GM18499 (cell line): ENCODE results near the gene SUPV3L1.

Experiments
- ATAC-seq: cut with Tn5 transposase; IDR thresholded peaks from one replicate; pipeline ENCODE4 v1.9.1; 2021; ENCODE audit warnings: moderate number of reproducible peaks; ENCODE audit not compliant: insufficient read depth, unreplicated experiment

The SUPV3L1 gene

DNA sequence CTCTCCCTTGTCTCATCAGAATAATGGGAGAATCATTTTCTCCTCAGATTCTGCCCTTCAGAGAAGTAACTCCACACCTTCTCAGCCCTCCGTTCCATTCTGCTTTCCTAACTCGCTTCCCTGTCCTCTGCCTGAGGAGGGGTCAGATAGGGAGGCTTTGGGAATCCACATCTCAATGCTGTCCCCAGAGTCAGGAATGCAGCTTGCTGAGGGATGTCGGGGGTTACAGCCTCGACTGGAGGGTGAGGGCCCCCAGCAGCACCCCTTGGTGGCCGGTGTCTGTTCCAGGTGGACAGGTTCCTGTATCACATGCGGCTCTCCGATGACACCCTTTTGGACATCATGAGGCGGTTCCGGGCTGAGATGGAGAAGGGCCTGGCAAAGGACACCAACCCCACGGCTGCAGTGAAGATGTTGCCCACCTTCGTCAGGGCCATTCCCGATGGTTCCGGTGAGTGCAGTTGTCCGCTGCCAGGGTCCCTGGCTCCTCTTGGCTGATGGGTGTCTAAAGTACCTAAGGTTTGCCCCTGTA, 47.0 kb downstream of the SUPV3L1 start:
- no peak for ATAC-seq

DNA sequence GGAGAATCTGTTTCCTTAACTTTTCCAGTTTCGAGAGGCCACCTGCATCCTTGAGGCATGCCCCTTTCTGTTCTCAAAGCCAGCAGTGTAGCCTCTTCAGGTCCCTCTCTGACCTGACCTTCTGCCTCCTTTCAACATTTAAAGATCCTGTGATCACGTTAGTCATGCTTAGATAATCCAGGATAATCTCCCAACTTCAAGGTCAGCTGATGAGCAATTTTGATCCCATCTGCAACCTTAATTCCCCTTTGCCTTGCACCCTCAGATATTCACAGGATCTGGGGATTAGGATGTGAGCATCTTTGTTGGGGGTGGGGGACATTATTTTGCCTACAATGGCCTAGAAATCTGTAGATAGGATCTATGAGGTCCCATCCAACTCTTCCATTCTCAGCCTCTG, 48.1 kb downstream of the SUPV3L1 start:
- no peak for ATAC-seq

DNA sequence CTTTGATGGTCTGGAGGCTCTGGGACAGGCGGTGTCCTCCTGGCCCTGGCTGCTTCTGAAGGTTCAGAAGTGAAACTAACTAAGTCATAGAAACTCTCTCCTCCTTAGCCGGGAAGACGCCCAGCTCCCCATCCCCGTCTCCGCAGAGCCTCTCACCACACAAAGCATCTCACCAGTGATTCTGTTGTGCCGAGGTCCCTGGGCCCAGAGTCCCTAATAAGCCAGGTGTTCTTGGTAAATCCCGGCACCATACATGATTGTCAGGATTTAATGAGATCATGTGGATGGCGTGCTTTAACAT, 49.5 kb downstream of the SUPV3L1 start:
- no peak for ATAC-seq

DNA sequence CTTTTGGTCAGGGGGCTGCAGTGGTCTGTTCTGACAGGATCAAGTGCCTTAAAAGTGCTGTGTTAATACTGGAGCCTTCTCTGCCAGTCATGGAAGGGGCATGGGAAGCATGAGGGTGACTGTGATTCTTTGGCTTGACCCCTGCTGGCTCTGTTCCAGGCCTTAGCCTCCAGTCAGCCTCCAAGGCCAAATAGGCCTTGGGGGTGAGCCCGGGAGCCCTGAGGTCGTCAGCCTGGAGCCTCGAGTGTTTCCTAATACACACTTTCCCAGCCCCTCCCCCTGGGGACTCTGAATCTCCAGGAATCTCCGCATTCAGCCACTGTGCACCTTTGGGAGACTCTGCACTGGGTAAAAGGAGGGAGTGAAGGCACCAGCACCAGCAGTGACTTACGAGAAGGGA, 50.1 kb downstream of the SUPV3L1 start:
- ATAC-seq, result no peak

DNA sequence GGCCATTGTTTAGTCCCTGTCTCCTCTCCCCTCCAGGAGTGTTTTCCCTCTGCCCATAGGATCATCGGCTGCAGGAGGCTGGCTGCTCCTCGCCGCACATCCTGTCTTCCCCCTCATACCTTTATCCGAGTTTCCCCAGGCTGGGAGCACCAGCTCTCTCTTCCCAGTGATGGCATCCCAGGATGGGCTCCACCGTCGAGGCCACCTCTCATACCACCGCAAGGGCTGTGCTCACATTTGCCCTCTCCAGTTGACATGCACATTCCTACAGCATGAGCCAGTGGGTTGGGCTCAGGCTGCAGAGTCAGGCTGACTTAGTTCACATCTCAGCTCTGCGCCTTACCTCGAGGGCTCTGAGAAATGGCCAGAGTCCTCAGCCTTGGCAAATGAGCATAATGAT, 52.2 kb downstream of the SUPV3L1 start:
- ATAC-seq, result no peak

DNA sequence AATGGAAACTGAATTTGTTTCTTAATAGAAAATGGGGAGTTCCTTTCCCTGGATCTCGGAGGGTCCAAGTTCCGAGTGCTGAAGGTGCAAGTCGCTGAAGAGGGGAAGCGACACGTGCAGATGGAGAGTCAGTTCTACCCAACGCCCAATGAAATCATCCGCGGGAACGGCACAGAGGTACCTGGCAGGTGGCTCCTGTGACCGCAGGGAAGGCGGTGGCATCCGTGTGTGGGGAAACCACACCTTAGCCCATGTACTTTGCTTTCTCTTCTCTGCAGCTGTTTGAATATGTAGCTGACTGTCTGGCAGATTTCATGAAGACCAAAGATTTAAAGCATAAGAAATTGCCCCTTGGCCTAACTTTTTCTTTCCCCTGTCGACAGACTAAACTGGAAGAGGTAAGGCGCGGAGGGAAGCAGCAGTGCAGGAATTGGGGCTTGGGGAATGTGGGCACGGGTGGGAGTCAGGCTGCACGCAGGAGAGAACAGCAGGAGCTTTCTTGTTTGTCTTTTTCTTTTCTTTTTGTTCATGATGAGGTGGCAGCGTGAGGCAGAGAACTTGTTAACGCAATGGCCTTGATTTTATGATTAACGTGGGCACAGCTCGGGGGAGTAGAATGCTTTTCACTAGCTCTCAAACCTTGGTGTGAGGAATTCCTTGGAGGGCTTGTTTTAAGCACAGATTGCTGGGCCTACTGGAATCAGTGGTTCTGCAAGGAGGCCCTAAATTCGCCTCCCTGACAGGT, 52.9 kb downstream of the SUPV3L1 start:
- ATAC-seq, result no peak

DNA sequence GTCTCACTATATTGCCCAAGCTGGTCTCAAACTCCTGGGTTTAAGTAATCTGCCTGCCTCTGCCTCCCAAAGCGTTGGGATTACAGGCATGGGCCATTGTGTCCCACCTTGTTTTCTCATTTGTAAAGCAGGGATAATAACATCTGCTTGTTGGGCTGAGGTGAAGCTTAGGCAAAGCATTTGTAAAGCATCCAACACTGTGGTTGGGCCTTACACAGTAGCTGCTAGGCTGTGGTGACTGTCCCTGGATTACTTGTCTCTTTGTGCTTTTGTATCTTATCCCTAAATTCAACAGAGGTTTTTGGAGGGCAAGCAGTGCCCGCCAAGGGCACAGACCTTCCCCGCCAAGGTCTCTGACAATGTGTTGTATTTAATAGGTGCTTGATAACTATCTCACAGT, 54.4 kb downstream of the SUPV3L1 start:
- no peak for ATAC-seq

DNA sequence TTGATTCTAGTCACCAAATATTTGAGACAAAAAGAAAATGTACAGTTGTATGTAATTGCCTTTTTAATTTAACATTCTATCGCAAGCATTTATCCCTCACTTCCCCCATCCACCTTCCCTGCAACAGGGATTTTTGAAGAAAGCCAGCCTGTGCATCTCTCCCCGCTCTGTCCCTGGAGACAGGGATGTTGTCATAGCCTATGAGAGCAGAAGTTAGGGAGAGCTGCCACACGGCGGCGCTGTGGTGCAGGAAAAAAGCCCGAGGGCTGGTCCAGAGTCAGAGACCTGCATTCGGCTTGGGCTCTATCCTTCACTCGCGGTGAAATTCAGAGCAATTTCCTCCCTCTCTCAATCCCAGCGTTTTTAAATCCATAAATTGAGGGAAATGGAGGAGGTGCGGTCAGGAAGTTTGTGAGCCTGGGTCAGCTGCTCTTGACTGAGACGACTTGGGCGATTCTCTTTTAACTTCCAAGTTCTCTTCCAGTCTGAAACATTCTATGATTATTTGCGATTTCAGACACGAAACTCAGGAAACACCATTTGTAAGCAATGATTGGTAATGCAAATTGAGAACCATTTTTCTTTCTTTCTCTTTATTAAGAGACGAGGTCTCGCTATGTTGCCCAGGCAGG, 57.6 kb downstream of the SUPV3L1 start:
- ATAC-seq, result peak; percentile 65

DNA sequence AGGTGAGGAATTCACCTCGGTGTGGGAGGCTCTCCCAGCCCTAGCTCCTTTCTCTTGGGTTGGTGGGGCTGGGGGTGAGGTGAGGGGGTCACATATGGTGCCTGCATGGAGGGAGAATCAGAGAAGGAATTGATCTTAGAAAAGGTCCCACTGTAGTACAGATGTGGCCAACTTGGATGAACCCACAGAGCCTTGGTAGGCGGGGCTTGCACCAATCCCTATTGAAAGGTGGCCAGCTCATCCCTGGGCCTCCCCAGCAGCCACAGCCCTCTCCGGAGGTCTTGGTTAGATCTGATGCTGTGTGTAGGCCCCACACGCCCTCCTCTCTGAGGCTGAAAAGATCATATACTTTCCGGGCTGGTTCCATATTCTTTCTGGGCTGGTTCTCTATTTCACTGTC, 59.1 kb downstream of the SUPV3L1 start:
- no peak for ATAC-seq

DNA sequence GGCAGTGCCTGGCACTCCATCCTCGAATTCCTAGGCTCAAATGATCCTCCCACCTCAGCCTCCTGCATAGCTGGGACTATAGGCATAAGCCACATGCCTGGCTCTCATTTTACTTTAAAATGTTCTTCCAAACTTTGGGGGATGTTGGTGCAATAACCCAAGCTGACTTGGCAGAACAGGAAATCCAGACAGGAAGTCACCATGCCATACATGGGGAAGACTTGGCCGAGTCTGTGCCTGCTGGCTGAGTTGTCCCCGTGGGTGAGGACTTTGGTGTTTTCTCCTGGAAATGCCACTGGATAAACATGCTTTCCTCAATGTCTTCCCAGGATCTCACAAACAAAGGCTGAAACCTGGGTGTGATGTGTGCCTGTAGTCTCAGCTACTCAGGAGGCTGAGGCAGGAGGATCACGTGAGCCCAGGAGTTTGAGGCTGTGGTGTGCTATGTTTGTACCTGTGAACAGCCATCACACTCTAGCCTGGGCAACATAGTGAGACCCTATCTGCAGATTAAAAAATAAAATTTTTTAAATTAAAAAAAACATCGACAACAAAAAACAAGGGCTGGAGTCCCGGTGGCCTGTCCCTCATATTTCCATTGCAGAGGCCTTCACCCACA, 59.9 kb downstream of the SUPV3L1 start:
- ATAC-seq, result no peak

DNA sequence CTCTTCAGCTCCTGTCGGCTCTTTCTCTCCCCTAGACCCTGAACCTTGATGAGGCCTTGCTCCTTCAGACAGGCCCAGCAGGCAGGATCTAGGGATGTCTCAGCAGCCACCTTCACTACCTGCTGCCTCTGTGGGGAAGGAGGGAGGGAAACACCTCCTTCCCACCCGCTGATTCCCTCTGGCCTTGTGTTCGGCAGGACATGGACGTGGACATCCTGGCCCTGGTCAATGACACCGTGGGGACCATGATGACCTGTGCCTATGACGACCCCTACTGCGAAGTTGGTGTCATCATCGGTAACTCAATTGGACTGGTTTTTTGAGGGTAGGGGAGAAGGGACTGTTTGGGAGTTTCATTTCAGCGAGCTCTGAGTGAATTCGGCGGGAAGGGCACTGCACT, 60.4 kb downstream of the SUPV3L1 start:
- ATAC-seq, result no peak

DNA sequence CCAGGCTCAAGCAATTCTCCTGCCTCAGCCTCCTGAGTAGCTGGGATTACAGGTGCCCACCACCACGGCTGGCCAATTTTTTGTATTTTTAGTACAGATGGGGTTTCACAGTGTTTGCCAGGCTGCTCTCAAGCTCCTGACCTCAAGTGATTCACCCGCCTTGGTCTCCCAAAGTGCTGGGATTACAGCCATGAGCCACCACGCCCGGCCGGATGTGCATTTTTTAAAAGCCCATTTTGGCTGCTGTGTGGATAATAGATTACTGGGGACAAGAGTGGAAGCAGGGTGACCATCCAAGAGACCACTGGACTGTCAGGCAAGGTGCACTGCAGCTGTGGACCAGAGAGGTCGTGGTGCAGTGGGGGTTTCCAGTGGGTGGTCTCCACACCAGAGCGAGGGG, 61.5 kb downstream of the SUPV3L1 start:
- no peak for ATAC-seq

DNA sequence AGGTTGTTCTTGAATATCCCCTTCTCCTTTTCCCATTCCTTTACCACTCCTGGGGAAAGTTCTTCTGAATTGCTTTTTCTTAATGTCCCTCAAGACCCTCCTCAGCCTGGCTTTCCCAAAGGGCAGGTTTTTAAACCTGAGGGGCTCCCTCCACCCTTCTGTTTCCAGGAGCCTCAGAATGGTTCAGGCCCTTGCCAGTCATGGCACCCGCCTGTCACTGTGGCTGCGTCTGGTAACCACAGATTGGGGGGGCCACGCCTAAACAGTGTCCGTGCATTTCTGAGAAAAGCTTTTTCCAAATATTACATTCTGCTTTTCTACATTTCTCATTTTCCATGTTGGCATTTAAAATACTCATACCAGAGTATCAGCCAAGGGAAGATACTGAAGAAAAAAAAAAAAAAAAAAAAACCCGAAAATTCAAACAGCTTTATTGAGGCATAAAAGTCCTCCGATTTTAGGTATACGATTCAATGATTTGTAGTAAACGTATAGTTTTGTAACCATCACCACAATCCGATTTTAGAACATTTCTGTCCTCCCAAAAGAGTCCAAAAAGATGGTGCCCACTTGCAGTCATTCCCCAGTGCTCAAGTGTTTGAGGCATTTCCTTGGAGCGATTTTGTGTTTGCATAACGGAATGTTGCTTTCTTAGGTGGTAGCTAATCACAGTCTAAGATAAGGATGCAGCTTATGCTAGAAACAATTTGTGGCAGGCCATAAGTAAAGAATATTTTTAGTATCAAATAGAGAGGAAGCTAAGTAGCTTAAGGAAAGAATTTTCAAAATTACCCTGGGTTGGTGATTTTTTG, 62.2 kb downstream of the SUPV3L1 start:
- ATAC-seq, result no peak

DNA sequence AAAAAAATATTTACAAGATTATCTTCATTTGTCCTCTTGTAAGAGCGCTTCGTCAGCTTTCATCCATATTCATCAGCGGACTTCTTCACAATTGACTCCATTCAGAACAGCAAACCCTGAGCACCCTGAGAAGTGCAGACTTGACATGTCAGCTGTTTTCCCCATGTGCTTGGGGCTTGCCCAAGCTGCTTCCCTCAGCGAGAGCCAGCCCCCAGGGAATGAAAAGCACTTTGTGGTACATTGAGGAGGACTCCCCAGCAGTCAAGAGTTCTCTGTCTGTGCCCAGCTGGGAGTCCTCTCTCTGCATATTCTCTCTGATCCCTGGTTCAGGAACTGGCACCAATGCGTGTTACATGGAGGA, 62.8 kb downstream of the SUPV3L1 start:
- no peak for ATAC-seq

DNA sequence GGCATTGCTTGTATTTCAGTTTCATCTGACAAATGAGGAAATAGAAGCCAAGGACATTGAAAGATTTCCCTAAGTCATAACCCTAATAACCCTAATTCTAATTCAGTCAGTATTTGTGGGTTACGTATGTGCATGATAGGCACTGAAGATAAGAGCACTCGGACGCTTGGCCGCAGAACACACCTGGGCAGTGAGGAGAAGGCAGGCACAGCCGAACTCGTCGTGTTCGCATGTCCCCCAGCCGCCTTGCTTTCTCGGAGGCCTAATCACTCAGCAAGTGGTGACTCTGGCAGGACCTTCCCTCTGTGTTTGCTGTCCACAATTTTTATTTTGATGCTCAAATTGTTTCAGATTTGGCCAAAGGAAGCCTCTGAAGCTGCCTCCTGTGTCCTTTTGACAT, 63.8 kb downstream of the SUPV3L1 start:
- no peak for ATAC-seq

DNA sequence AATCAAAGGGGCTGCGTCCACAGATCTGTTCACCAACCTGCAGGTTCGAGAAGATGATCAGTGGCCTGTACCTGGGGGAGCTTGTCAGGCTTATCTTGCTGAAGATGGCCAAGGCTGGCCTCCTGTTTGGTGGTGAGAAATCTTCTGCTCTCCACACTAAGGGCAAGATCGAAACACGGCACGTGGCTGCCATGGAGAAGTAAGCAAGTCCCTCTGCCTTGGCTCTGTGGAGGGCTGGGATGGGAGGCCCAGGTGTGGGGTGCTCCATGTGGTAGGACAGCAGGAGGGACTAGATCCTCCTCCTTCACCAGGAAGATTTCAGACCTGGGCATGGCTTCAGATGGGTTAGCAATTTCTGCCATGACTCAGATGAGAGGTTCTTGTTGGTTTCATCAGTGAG, 66.0 kb downstream of the SUPV3L1 start:
- no peak for ATAC-seq

DNA sequence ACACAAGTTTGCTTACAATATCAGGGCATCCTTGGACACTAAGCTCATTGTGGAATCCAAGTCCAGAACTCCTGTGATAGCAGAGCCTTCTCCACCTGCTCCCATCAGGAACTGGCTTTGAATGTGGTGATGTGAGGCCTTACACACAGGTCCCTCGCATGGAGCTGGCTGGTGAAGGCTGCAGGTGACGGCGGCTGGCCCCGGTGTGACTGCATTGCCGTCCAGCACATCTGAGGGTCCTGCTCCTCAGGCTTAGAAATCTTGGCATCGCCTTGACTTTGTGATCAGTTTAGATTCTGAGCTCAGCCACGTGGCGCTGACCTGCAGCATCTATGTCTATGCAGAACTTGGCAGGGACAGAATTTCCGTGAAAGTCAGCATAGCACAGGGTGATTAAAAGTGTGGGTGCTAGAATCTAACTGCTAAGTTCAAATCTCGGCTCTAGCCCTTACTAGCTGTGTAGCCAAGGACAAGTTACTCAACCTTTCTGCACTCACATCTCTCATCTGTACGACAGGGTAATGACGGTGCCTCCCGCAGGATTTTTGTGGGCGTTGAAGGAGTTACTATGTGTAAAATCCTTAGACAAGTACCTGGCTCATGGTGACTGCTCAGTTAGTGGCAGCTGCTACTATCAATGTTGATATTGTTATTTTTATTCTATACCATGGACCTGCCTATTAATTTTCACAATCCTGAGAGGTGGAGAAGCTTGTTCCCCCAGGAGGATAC, 66.7 kb downstream of the SUPV3L1 start:
- ATAC-seq, result no peak

DNA sequence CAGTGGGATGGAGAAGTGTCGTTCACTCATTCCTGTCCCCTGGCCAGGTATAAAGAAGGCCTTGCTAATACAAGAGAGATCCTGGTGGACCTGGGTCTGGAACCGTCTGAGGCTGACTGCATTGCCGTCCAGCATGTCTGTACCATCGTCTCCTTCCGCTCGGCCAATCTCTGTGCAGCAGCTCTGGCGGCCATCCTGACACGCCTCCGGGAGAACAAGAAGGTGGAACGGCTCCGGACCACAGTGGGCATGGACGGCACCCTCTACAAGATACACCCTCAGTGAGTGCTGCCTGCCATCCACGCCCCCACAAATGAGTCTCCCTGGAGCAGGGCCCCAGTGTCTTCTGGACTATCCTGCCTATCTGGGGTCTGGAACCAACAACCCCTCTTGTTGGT, 67.3 kb downstream of the SUPV3L1 start:
- no peak for ATAC-seq

DNA sequence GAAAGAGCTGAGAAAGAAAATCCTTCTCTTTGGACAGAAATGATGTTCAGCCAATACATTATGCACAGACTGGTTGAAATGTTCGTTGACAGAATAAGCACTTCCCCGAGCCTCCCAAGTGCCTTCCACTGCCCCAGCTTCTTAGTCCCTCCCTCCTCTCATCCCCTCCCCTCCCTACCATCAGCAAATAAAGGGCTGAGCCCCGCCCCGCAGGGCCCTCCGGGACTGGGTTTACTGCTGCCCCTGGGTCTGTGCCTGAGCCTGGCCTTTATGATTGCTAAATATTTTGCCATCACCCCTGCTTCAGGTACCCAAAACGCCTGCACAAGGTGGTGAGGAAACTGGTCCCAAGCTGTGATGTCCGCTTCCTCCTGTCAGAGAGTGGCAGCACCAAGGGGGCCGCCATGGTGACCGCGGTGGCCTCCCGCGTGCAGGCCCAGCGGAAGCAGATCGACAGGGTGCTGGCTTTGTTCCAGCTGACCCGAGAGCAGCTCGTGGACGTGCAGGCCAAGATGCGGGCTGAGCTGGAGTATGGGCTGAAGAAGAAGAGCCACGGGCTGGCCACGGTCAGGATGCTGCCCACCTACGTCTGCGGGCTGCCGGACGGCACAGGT, 68.2 kb downstream of the SUPV3L1 start:
- ATAC-seq, result no peak

DNA sequence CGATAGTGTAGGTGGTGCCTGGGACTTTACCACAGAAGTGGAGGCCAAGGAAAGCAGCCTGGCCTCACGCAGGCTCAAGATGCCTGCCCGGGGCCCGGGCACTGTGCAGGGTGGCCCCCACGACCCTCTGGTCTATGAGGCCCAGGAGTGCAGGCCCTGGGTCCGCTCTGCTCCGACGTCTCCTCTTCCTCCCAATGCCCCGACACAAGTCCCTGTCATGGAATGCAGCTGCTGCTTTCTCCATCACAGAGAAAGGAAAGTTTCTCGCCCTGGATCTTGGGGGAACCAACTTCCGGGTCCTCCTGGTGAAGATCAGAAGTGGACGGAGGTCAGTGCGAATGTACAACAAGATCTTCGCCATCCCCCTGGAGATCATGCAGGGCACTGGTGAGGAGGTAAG, 70.0 kb downstream of the SUPV3L1 start:
- ATAC-seq, result no peak
